HL-60 (cell line): ENCODE measurements around the gene POLN.

ENCODE experiments used
- CTCF ChIP-seq: IDR thresholded peaks from one replicate; pipeline ENCODE4 v1.5.1; 2011; ENCODE audit warnings: low read length, control low read depth, inconsistent platforms; ENCODE audit not compliant: insufficient read depth
- SPI1 ChIP-seq: IDR thresholded peaks from 2 replicates; pipeline ENCODE4 v1.6.1; 2012; ENCODE audit warnings: low read depth, mild to moderate bottlenecking, borderline replicate concordance

- no peak for TF ChIP-seq CTCF
- TF ChIP-seq SPI1 = no peak
Measured at GRCh38 chr4:2047031-2047660, 194.8 kb downstream of the POLN start.
